ENCODE measurements around the gene ATP11A.

DNA sequence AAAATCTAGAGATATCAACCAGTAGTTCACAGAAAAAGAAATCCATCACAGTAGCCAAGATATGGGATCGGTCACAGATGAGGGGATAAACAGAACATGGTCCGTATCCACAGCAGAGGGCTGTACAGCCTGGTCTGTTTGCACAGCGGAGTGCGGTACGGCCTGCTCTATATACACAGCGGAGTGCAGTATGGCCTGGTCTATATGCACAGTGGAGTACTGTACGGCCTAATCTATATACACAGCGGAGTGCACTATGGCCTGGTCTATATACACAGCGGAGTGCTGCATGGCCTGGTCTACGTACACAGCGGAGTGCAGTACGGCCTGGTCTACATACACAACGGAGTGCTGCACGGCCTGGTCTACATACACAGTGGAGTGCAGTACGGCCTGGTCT lies 236.2 kb downstream of the ATP11A start:
- TF ChIP-seq, protein P1, sequence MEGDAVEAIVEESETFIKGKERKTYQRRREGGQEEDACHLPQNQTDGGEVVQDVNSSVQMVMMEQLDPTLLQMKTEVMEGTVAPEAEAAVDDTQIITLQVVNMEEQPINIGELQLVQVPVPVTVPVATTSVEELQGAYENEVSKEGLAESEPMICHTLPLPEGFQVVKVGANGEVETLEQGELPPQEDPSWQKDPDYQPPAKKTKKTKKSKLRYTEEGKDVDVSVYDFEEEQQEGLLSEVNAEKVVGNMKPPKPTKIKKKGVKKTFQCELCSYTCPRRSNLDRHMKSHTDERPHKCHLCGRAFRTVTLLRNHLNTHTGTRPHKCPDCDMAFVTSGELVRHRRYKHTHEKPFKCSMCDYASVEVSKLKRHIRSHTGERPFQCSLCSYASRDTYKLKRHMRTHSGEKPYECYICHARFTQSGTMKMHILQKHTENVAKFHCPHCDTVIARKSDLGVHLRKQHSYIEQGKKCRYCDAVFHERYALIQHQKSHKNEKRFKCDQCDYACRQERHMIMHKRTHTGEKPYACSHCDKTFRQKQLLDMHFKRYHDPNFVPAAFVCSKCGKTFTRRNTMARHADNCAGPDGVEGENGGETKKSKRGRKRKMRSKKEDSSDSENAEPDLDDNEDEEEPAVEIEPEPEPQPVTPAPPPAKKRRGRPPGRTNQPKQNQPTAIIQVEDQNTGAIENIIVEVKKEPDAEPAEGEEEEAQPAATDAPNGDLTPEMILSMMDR (IDR thresholded peaks at IDR 0.05; ENCODE audit: borderline replicate concordance, extremely low read depth, low read length, poor library complexity, severe bottlenecking) = no peak
- no peak for TF ChIP-seq EZH2 (IDR thresholded peaks at IDR 0.05; ENCODE audit: borderline replicate concordance, low read depth, low read length, severe bottlenecking)

All from DND-41 (cell line).